Globus pallidus (tissue), 1 donor: Measurements from ENCODE around the gene LRRTM3.

Experiments
- DNase-seq: peaks from one replicate; pipeline ENCODE4 v3.0.0-alpha.2; 2015; ENCODE audit warnings: low spot score

The LRRTM3 gene

DNA sequence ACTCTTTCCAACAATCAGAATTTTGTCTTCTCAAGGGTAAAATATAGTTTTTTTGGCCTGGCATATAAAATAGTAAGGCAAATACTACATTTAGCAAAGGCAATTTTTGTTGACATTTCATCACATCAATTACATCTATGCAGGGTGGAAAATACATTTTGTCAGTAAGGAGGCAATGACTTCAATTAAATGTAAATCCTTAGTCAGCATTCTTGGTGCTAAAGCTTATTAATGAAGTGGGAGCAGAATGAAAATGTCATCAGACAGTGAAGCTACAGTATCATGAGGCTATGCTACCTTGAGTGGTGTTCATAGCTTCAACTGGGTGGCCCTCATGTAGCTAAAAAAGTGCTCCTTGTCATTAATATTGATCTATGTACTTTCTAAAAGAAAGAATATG, 8.9 kb downstream of the LRRTM3 start:
- DNase-seq = no peak

DNA sequence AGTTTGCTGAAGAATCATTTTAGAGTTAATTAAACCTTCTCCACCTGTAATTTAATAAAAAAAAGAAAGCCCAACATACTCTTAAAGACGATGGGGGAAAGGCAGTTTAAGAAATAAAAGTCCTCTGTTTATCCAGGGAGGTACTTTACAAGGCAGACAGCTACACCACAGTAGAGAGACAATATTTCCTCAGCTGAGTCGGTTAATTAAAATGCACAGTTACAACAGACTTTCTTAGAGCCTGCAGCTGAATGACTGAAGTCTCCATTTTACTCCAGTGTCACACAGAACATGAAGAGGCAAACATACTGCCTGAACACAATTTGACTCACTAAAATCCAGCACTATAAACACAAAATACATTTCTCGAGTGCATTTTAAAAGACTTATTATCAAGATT, 15.1 kb downstream of the LRRTM3 start:
- peak; percentile 79 for DNase-seq

DNA sequence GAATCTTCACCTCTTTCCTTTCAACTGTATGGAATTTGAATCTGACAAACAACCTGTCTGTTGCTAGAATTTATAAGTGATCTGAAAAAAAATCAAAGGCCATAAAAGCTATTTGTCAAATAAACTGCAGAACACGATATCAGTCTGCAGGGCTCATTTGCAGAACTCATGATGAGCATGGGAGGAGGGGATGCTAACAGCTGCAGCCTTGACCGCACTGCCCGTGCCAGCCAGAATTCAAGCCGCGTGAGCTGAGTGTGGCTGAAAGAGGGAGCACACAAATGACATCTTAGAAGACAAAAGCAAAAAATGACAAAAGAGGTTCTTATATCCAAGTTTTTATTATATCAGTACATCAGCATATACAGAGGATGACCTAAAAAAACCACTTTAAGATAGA, 15.7 kb downstream of the LRRTM3 start:
- DNase-seq = peak; percentile 92

DNA sequence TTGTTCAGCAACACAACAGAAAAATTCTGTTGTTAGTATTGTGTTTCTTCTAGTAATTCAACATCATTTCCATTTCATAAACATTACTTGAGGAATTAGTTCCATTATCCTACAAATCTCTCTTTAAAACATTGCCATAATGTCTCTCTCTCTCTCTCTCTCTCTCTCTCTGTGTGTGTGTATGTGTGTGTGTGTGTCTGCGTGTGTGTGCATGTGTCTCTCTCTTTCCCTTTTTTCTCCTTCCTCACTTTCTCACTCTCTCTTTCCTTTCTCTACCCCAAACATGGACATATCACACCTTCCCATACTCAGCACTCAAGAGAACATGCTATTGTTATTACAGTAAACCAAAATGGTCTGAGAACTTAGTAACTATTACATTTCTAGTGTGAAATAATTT, 16.6 kb downstream of the LRRTM3 start:
- no peak for DNase-seq

DNA sequence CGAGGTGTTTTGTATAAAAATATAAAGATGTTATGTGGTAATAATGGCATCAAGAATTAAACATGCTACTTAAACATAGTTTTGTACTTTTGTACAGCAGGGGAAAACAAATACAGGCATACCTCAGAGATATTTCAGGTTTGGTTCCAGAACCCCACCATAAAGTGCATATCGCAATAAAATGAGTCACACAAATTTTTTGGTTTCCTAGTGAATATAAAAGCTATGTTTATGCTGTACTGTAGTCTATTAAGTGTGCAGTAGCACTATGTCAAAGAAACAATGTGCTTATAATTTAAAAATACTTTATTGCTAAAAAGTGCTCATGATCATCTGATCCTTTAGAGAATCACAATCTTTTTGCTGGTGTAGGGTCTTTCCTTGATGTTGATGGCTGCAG, 17.8 kb downstream of the LRRTM3 start:
- no peak for DNase-seq

DNA sequence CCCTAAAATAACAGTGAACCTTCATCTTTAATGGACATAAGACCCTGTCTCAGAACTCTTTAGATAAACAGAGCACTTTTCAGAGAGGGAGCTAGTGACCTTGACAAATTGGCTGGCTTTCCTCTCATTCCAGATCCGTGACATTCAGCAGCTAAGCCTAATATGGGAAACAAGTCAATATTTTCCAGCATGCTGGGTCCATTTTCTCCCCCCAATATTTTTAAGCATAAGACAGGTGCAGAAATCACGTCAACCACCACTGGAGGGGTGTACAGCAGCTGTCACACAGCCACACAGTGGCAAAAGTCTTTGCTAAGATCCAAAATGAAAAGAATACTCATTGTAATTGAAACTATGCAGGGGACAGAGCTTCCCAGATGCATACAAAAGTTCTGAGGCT, 26.1 kb downstream of the LRRTM3 start:
- no peak for DNase-seq

DNA sequence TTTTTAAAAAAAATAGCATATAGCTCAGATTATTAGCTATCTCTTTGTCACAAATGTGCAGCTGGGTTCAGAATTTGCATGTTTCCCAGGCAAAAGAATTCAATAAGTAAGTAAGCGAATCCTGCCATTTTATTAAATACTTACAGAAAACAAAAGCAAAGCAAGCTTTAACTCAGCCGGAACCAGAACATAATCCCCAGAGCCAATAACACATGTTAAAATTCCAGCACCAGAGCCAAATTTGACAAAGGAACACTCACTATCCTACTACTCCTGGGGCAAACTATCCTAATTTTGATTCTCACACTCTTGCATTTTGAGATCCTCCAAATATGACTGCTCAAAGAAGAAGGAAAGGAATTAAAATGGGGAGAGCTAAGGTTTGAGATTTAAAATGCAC, 32.6 kb downstream of the LRRTM3 start:
- DNase-seq = no peak

DNA sequence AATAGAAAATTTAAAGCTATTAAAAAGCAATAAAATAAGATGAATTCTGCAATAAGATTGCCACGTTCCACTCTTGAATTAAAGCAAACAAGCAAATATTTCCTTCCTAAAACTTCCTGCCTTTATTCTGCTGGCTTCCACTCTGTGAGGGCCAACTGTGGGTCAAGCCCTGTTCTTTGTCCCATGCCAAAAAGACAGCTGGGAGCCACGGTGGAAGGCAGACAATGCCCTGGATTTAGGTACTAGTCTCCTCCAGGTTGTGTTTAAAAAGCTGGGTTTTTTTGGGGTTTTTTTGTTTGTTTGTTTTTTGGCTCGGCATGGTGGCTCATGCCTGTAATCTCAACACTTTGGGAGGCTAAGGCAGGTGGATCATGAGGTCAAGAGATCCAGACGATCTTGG, 39.1 kb downstream of the LRRTM3 start:
- DNase-seq = no peak

DNA sequence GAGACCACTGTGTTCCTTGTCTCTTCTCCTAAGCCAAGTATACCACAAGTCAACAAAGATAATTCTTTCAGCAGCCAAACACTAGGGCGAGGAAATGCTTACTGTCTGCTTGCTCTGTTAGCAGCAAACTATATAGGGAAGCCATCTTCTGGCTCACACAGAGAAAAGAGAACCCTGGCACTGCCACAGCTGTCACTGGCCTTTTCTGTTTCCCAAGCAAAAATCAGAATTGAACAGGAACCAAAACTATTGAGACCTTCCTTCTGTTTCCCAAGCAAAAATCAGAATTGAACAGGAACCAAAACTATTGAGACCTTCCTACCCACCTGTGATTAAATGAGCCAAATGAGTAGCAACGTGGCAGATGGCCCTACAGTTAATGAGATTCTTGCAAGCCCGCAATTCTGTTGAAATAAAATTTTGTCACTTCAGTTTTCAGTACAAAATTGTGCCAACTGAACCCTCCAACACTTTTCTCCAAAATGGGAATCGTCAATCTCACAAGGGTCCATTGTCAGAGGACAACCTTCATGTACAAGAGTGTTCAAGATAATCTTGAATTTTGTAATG, 54.5 kb downstream of the LRRTM3 start:
- no peak for DNase-seq

DNA sequence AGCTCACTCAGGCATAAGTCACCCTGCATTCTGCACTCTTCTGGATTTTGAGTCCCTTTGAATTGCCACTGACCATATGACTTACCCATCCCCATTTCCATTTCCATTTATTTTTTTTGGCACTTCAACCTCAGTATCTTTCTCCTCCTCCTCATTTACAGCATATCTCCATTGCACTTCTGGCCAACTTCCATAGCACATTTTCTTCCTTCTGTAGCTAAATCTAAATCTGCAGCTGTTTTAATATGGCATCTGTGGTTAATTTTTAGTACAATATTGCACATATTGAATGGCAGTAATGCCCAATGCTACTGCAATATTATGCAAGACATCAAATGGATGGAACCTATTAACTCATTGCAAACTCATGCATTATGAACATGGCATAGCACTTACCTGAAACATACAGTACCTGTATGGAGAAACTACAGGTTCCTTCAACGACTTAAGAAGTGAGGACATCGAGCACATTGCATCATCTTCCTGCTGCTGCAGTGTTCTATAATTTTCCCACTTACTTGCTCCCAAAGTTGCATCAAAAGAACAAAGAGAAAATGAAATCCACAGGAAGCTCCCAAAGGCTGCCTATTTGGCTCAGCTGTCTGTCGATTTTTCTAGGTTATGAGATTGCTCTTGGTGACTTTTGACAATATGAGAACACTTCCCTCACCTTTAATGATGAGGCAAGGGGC, 55.7 kb downstream of the LRRTM3 start:
- DNase-seq = no peak

DNA sequence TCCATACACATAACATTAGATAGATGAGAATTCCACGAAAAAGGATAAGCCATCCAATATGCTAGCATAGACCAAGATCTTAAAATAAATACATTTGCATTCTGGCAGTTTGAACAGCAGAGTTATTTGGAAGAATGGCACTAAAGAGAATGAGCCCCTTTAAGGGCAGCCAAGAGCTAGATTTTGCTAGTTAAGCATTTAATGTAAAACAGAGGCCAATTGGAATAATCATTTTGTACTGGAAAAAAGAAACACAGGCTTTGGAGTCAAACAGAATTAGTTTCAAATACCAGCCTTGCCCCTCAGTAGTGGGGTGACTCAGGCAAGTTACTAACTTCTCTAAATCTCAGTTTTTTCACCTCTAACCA, 56.2 kb downstream of the LRRTM3 start:
- DNase-seq = no peak

DNA sequence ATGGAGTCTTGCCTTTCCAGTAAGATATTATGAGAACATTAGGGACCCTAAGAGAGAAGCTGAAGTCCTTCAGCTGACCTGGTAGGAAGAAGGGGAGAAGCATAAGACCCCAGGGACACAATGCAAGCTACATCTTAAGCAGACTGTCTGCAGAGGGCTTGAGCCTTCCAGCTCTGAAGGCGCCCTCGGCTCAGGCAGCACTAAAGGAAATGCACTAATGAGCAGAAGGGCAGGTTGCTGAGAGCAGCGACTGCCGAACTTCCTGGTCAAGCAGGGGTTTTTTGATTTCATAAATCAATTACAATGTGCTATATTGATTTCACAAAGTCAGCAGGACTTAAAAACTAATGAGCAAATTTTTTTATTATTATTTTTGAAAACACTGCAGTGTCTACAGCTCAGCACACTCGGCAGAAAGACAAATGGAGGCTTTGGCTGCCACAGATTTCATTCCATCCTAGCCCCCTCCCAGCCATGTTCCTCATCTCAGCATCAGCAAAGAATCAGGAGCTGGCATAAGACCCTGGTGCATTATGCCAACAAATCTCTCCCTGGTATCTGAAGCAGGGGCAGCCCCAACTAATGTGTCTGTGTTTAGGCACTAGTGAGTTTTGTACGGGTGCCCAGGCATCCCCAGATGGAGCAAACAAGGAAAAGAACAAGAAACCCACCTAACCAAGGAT, 57.1 kb downstream of the LRRTM3 start:
- DNase-seq = no peak

DNA sequence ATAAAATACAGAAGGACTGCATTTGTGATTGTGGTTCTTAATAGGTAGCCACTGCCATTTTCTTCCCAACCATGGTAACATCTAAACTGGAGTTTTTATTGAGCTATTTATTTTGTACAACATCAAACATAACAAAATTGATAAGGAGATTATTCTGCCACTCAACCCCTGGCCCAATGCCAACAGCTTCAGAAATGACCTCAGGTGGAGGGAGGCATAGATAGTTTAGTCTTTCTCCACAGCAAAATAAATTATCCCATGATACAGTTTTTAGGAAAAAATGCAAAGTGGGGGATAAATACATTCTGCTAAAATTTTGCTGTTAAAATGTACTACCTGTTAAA, 57.6 kb downstream of the LRRTM3 start:
- DNase-seq = no peak

DNA sequence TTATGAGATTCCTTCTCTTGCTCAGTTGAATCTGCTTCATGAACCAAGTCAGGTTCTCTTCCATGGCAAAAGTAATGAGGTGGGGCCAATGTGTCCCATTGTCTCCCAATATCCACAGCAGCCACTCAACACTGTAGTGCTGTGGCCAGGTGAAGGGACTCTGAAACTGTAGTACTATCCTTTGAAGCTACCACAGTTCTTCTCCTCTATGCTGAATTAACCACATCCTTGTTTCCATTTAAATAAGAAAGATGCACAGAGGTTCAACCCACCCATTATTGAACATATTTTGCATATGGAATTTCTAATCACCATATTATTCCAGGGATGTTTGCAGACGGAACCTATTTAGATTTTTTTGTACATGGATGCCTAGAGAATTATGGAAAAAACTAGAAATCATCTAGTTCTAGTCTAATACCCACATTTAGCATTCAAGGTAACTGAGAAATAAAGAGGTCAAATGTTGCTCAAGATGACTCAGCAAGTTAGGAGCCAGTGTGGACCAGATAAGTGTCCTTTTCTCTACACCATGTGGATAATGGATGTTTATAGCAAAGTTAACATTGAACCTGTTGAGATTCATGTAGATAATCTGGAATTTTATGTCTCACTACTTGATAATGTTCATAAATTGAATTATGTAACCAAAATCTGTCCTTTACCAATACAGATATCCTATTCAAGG, 64.5 kb downstream of the LRRTM3 start:
- DNase-seq = no peak

DNA sequence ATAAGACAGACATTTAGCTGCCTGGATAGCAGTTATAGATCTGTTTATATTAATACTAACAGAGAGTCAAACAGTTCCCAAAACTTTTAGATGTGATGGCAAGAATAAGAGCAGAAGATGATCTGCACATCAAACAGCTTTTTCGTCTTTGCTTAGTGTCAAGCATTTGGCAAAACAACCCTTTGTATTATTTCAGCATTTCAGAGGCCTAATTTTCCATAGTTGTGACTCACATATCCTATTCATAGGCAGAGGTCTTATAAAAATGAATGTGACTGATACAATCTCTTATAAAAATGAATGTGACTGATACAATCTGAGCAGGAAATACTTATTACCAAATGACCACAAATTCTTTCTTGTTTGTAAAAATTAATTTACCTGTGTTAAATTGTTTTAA, 71.2 kb downstream of the LRRTM3 start:
- DNase-seq = no peak

DNA sequence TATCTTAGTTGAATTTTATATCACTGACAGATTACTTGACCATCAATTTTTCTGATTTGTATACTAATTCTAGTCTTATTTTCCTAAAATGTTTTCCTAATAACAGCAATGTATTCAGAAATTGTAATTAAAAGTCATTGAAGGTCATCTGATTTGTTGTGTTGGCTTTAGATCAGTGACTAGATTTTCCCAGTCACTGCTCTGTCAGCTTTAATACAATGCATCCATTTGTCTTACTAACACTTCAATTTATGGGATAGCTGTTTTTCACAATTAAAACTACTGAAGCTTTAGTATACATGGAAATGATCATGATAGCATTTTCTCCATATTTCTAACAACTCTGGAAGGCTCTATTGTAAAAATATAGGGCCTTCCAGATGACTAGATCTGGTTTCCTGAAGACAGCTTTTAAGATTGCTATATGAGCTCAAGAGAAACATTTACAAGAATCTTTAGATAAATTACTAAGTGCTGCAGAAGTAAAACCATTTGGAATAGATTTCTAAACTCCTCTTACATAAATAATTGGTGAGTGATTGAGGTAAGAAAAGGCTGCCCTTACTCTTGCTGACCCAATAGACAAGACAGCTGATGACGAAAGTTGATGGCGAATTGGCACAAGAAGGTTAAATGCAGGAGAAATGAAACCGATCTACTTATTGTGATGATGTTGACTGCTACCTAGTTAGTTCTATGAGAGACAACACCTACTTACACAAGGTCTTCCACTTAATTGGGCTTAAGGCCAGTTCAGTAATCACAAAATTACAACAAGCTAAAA, 74.1 kb downstream of the LRRTM3 start:
- DNase-seq = peak; percentile 63

DNA sequence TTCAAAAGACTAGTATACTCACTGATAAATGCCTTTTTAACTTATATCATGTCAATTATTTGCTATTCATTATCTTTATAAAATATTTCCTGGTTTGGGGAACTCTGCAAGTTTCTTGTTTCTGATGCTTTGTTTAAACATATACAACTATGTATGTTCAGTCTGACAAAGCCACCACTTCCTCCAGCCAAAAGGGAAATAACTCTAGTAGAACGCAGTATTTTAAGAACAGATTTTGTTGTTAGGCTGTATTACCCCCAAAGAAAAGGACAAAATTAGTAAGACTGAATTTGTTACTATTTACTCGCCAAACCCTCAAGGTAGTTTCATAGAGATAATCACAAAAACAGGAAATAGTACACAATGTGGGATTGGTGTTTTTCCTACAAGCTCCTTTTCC, 78.9 kb downstream of the LRRTM3 start:
- no peak for DNase-seq

DNA sequence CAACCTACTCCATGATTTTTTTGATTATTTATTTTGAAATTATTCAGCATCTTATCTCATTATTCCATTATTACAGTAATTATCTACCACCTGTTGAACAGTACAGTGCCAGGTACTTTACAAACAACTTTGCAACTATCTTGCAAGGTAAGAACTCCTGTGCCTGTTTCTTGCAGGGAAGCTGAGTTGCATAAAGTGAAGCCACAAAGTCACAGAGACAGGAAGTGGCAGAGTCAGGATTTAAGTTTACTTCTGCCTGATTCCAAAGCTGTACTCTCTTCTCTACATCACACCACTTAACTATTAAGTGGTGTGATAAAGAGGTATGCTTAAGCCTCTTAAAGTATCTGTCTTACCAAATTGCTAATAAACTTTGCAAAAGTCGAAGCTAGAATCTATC, 80.1 kb downstream of the LRRTM3 start:
- DNase-seq = no peak

DNA sequence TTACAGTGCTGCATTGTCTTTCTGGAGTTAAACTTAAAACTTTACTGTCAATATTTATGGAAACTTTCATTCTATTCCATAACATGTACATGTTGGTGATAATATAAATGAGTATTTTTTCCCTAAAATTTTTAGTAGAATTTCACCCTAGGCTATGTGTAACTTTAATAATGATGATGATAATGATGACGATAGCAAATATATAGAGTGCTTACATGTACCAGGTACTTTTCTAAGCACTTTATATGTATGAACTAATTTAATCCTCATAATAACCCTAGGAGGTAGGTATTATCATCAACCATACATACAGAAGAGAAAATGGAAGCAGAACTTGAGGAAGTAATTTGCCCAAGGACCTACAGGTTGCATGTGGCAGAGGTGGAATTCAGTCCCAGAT, 85.6 kb downstream of the LRRTM3 start:
- no peak for DNase-seq

DNA sequence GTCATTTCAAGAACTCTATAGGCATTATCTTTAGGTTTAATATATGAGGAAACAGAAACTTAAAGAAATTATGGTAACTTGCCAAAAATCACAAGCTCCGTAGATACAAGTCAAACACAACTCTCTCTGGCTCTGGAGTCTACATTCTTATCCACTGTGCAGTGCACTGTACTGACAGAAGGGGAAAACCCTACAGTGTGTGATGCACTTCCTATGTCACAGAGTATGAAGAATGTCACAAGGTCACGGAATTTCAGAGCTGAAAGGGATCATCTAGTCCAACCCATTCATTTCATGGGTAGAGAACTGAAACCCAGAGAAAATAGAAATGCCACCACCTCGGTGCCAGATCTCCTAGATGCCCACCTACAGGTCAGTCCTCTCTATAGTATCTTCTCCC, 86.1 kb downstream of the LRRTM3 start:
- DNase-seq = no peak

DNA sequence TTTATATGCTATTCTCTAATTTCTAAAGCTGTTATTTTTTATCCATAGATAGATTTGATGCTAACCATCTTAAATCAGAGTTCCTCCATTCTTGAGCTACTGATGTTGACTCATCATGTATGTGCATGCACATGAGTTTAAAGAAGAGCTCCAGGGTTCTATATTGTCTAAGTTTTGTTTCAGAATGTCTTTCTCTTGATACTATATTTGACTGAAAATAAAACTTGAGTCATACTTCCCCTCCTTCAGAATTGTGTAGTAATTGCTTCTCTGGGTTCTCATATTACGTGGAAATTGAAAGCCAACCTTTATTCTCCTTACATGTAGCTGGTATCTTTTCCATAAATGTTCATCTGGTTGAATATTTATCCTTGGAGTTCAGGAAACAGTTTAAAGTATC, 89.4 kb downstream of the LRRTM3 start:
- no peak for DNase-seq

DNA sequence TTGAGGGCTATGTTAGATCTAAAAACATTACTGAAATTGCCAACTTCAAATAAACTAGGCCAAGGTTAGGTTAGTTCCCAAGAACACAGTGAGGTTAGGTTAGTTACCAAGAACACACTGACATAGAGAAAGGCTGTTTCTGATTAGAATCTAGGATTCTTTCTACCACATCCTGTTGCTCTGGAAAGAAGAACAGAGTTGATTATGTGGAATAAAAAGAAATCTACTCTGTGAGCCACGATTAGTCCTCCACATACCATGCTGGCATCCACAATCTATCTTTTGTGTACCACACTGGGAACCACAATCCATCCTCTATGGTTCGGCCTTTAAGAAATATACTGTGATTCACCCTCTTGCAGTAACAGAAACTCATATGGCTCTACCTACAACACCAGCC, 91.4 kb downstream of the LRRTM3 start:
- DNase-seq = no peak

DNA sequence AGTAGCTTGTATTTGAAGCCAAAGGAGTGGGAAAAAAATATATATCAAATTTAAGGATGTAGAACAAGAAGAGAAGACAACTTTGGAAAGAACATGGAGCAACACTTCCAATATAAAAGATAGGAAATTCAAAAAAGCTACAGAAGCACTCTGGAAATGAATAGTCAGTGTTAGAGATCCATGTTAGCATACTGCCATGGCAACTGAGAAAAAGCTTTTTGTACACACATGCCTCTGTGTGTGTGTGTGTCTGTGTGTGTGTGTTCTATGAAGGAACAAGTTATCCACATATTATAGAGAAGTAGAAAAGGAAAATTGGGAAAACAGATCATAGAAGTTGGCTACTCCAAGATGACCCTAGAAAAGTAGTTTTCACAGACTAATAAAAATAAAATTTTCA, 96.3 kb downstream of the LRRTM3 start:
- DNase-seq = no peak
